IMR-90 (cell line): ENCODE data around the gene CELSR1.

ENCODE experiments used
- CEBPB ChIP-seq: IDR thresholded peaks from 2 replicates; pipeline ENCODE4 v1.6.1; 2012; ENCODE audit warnings: low read depth, low read length, improper control_type of control experiment
- CTCF ChIP-seq: conservative IDR thresholded peaks from 2 replicates; pipeline ENCODE4 v1.5.1; 2012; ENCODE audit warnings: mild to moderate bottlenecking, low read depth, low read length, improper control_type of control experiment
- MXI1 ChIP-seq: IDR thresholded peaks from 2 replicates; pipeline ENCODE4 v1.6.1; 2012; ENCODE audit warnings: low read depth, mild to moderate bottlenecking, low read length, moderate library complexity, borderline replicate concordance
- POLR2A ChIP-seq: IDR thresholded peaks from 2 replicates; pipeline ENCODE4 v1.6.1; 2012; ENCODE audit warnings: mild to moderate bottlenecking, low read depth, low read length
- TF ChIP-seq, protein P1 (sequence below): fragments of 150-350 bp; IDR thresholded peaks from 2 replicates; pipeline ENCODE4 v1.6.1; 2017; ENCODE audit warnings: mild to moderate bottlenecking, antibody characterized with exemption, low read length, low read depth

- TF ChIP-seq CTCF (no peak), POLR2A (no peak), CEBPB (no peak), MXI1 (no peak)
- TF ChIP-seq, protein P1, sequence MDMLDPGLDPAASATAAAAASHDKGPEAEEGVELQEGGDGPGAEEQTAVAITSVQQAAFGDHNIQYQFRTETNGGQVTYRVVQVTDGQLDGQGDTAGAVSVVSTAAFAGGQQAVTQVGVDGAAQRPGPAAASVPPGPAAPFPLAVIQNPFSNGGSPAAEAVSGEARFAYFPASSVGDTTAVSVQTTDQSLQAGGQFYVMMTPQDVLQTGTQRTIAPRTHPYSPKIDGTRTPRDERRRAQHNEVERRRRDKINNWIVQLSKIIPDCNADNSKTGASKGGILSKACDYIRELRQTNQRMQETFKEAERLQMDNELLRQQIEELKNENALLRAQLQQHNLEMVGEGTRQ: no peak
Measured at GRCh38 chr22:46372686-46373085, 164.7 kb downstream of the CELSR1 start.
